Measurements from ENCODE around the gene BCL2L15.
A peak's percentile ranks its signal among the peaks of the same experiment; 100 is the strongest.

- peak; percentile 64 for TF ChIP-seq POLR2A (IDR thresholded peaks at IDR 0.05; ENCODE audit: extremely low read depth, insufficient read length)
- TF ChIP-seq CTCF (IDR thresholded peaks at IDR 0.05; ENCODE audit: low read depth, low read length): no peak
- peak; percentile 56 for TF ChIP-seq MYC (IDR thresholded peaks at IDR 0.05; ENCODE audit: low read depth, low read length)
Measured at GRCh38 chr1:113928941-113929749, 41.8 kb upstream of the BCL2L15 start, which contains the start of gene HIPK1.
